GM12873 (cell line): ENCODE measurements around the gene SPATA13.

Source experiments
- CTCF ChIP-seq: IDR thresholded peaks from 2 replicates; pipeline ENCODE4 v1.5.1; 2012; ENCODE audit warnings: low read depth, mild to moderate bottlenecking, moderate library complexity, low read length, control low read depth; ENCODE audit not compliant: insufficient read depth; ENCODE audit errors: missing control alignments

The SPATA13 gene

GRCh38 chr13:24276306-24276705 is 115.8 kb downstream of the SPATA13 start:
- TF ChIP-seq CTCF, result no peak

GRCh38 chr13:24276861-24277260 is 116.3 kb downstream of the SPATA13 start:
- no peak for TF ChIP-seq CTCF

- no peak for TF ChIP-seq CTCF
Observed at GRCh38 chr13:24277761-24278160, 117.2 kb downstream of the SPATA13 start.

- no peak for TF ChIP-seq CTCF
Observed at GRCh38 chr13:24279327-24280110, 119.0 kb downstream of the SPATA13 start.

- TF ChIP-seq CTCF, result no peak
Observed at GRCh38 chr13:24280720-24281119, 120.2 kb downstream of the SPATA13 start.

GRCh38 chr13:24281188-24282008 is 120.9 kb downstream of the SPATA13 start:
- TF ChIP-seq CTCF, result no peak

- TF ChIP-seq CTCF, result no peak
Observed at GRCh38 chr13:24282256-24282655, 121.7 kb downstream of the SPATA13 start.
